NCI-H2196 (cell line): ENCODE results near the gene CPED1.
A peak's percentile ranks its signal among the peaks of the same experiment; 100 is the strongest.
"Not testable (repeated sequence)": the region's sequence is repeated elsewhere in the genome, so short reads cannot be mapped to it uniquely, and the experiment has no call there.

Experiments used
- DNase-seq: peaks from one replicate; lab custom pipeline; 2025; ENCODE audit not compliant: unreplicated experiment; lab: John Stamatoyannopoulos, UW

The CPED1 gene

DNA sequence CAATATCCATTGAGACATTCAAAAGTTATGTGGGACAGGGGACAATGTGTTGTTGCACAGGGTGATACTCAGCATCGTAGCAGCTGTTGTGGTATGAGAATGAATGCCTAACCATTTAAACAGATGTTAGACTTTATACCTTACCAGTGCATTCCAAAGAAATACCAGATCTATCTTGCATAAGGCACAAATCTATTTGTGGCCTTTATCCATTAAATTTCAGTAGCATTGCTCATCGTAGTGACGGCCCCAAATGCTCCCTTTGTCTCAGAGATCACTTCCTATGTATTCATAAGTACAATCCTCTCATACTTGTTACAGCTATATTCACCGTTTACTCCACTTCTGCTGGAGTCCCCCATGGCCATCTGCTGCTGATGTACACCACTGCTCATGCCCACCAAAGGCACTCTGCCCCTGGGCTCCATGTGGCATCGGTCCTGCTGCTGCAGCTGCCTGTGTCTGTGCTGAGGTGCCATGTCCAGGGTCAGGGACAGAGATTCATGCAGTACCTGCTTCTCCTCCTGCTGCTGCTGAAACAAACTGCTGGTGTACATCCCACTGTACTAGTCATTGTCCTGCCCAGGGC, 96.3 kb downstream of the CPED1 start:
- no peak for DNase-seq

DNA sequence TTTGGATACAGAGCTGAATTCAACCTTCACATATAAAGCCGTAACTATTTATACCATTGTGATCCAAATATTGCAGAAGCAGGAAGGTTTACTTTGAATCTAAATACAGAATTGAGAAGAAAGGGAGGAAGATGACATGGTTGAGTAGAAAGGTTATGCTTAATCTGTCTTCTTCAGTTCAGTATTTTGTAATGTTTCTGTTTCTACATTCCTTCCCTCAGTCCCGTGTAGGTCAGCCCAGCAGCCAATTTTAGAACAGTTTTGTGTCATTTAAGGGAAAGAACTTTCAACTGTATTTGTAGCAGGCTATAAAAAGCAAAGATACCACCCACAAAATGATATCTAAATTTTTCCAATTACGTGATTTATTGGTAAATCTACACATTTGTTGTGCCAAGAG, 97.4 kb downstream of the CPED1 start:
- DNase-seq, result no peak

DNA sequence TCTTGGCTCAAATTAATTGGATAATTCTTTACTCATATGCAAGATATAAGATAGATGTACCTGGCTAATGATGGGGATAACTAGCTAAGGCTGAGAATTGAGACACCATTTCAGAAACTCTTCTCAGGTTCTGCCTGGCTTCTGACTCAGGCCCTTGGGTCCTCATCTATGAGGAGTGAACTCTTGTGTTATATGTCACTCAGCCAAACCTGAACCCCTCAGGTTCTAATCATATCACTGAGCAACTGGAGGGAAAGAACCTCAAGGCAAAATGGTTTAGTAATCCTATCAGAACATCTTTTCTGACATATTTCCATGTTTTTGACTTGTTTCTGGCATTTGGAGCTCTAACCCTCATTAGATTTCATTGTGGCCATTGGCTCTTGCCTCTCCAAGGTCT, 100.4 kb downstream of the CPED1 start:
- no peak for DNase-seq

DNA sequence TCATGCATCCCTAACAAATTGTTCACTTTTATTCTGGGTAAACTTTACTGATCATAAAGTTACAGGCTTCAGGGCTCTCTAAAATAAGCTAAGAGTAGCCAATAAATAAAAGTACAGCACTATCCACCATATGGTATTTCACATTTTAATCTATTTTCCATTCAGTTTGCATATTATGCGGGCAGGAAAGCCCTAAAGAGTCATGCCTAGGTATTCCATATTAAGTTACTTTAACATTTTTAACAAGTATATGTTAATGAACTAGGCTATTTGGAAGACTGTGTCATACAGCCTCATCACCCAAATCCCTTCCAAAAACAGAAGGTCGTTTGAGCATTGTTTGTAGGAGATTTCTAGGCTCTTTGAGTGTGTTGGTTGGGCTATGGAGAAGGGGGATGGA, 106.3 kb downstream of the CPED1 start:
- no peak for DNase-seq

- no peak for DNase-seq
These were observed 109.1 kb downstream of the CPED1 start for GRCh38 chr7:121097577-121097976.

DNA sequence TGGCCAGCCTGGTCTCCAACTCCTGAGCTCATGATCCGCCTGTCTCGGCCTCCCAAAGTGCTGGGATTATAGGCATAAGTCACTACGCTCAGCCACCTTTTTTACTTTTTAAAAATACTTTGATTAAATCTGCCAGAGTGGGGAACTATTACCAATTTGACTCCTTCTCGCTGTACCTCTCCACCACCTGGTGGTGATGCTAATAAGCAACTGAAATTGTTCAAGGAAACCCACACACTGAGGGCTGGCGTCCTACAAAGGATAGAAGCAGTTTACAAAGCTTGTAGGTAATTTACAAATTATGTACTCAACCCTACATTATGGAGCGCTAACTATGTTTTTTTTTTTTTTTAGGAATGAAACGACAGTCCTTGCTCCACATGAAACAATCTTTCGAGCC, 111.1 kb downstream of the CPED1 start:
- DNase-seq, result no peak

DNA sequence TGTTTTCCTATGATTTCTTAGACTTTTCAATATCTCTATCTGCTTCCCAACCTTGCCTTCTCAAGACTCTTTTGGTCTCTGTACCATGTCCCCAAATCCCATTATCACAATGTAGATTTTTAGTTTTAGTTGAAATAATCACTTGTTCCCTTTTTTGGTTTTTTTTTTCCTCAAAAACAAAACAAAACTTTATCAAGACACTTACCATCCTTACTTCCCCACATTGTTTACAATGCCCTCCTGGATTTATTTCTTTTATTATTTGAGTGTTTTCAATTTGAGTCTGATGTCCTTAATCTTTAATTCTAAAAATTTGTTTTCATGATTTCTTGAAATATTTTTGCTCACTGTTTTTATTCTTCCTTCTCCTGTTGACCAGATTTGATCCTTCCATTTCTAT, 112.6 kb downstream of the CPED1 start:
- no peak for DNase-seq

GRCh38 chr7:121101621-121102020, 113.1 kb downstream of the CPED1 start:
- no peak for DNase-seq

DNA sequence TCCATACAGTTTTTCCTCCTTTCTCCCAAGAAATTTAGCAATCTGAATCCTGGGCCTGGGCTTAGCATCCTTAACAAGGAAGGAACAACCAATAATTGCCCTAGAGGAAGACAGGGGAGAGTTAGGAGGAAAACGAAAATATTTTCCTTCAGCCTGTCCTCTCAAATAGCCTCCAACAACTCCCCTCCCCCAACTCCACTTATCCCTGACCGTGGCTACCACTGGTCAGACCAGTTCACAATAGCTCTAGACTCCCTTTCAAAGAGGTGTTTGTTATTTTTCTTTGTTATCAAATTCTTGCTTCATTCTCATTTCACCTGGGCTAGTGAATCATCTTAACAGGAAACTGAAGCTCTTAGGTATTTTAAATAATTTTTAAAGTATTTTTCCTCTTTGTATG, 114.1 kb downstream of the CPED1 start:
- peak; percentile 51 for DNase-seq

GRCh38 chr7:121103086-121103485, 114.6 kb downstream of the CPED1 start:
- DNase-seq, result no peak

DNA sequence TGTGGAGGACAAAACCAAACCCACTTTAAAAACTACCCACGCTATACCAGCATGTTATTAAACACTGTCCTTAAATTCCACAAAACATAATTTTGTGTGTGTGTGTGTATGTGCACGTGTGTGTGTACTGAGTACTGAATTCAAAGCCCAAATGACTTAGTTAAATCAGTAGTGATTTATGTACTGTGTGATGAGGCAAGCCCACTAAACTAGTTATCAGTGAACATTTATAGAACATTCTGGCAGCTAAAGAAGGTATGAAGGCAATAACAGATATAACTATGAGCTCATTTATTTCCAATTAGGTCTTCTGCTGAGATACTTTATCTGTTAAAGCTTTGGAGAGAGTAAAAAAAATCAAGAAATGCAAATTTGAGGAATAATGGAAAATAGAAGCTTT, 115.1 kb downstream of the CPED1 start:
- DNase-seq, result no peak

DNA sequence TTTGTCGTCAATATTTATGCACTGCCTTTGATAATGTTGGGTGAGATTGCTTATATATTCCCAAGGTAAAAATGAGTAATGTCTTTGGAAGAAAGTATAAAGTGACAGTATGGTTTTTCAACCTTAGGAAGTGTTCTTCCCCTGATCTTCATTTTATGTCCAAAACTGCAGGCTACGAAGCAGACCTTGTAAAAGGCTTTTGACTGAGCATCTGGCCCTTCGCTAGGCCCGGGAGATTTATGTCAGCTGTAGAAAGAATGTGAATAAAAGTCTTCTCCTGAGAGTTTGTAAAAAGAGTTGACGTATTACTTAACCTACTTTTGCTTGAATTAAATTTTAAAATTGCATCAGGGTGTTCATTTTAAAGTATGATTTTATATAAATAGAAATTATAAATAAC, 116.8 kb downstream of the CPED1 start:
- DNase-seq, result no peak

- peak; percentile 73 for DNase-seq
These were observed 119.5 kb downstream of the CPED1 start for GRCh38 chr7:121107923-121108498.

DNA sequence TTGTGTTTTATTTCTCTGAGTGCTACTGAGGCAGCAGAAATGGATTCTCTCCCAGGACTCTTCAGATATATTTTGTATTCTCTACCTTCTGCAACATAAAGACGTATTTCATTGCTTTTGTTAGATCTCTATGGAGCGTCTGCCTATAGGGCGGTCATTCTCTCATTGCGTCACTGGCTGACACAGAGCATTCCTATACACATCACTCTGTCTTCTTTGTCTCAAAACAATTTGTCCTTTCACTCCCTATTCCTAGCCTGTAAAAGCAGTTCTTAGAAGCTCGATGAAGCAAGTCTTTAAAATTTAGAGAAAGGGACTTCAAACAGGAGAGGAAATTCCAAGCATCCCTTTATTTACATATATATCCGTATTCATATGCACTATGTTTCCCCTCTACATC, 120.6 kb downstream of the CPED1 start:
- no peak for DNase-seq

DNA sequence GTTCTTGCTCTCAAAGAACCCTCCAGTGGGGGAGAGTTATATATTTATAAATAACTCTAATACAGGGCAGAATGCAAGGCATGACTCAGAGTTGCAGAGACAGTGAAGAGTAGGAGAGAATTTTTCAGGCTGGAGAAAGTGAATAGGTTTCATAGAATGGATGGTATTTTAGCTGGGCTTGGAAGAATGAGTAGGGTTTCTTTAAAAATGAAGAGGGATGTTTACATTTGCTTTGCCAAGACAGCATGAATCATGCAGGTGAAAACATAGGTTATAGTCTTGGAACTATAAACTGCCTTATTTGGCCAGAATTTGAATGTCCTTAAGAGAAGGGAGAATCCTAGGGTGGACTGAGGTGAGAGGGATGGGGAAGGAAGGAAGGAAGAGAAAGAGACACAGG, 124.8 kb downstream of the CPED1 start:
- DNase-seq, result no peak

DNA sequence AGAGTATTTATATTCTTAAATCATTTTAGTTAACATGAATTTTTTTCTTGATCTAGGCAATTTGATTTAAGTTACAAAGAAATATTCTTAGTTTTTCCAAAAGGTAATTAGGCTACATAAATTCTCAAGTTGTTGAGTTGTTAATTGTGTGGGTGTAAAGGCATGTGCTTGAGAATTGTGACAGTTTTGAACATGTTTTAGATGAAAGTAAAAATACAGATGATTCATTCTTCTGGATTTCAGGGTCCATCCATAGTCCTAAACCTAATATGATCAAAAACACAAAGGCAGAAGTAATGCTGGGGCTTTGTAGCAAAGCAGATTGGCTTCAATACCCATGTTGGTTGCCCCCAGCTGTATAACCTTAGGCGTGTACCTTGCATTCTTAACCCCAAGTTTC, 127.9 kb downstream of the CPED1 start:
- DNase-seq, result no peak

DNA sequence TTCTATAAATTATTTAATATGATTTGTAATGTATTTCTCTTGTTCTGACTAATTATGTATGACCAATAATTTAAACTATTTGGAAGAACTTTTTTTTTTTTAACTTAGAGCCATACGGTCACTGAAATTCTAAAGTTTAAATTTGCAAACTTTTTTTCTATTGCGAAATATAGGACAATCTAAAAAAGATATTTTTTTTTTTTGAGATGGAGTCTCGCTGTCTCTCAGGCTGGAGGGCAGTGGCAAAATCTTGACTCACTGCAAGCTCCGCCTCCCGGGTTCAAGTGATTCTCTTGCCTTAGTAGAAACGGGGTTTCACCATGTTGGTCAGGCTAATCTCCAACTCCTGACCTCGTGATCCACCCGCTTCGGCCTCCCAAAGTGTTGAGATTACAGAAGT, 130.5 kb downstream of the CPED1 start:
- no peak for DNase-seq

- DNase-seq, result no peak
These were observed 134.5 kb downstream of the CPED1 start for GRCh38 chr7:121123032-121123431.

- DNase-seq, result not testable (repeated sequence)
These were observed 136.9 kb downstream of the CPED1 start for GRCh38 chr7:121125454-121125853.

DNA sequence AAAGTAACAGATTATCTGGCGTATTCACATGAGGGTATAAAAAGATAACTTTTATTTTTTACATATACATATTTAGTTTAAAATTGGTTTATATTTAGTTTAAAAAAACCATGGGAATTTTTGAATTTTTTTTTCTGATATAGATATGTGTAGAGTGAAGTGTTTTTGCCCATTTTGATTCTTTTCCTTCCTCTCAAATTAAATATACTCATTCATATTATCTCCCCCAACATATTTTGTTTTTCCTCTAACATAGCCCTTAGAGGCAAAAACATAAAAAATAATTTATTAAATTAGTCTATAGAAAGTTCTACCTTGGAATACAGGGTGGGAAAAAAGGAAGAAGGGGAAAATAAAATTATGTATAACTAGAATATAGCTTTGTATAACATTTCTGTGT, 137.7 kb downstream of the CPED1 start:
- DNase-seq, result no peak

- DNase-seq, result peak; percentile 13
These were observed 138.5 kb downstream of the CPED1 start for GRCh38 chr7:121126801-121127534.

- no peak for DNase-seq
These were observed 144.4 kb downstream of the CPED1 start for GRCh38 chr7:121132940-121133339.

- no peak for DNase-seq
These were observed 144.9 kb downstream of the CPED1 start for GRCh38 chr7:121133444-121133843.
